Measurements from ENCODE around the gene CCNG1.

GRCh38 chr5:163397354-163397753, 40.0 kb upstream of the CCNG1 start:
- TF ChIP-seq EP300 (IDR thresholded peaks at IDR 0.05; ENCODE audit: borderline replicate concordance) = no peak
- TF ChIP-seq ZBTB7A (IDR thresholded peaks at IDR 0.05; ENCODE audit: low read depth) = no peak
- TF ChIP-seq, protein P1, sequence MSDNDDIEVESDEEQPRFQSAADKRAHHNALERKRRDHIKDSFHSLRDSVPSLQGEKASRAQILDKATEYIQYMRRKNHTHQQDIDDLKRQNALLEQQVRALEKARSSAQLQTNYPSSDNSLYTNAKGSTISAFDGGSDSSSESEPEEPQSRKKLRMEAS (IDR thresholded peaks at IDR 0.05) = no peak
- TF ChIP-seq CEBPB (IDR thresholded peaks at IDR 0.05) = no peak
- TF ChIP-seq, protein P2, sequence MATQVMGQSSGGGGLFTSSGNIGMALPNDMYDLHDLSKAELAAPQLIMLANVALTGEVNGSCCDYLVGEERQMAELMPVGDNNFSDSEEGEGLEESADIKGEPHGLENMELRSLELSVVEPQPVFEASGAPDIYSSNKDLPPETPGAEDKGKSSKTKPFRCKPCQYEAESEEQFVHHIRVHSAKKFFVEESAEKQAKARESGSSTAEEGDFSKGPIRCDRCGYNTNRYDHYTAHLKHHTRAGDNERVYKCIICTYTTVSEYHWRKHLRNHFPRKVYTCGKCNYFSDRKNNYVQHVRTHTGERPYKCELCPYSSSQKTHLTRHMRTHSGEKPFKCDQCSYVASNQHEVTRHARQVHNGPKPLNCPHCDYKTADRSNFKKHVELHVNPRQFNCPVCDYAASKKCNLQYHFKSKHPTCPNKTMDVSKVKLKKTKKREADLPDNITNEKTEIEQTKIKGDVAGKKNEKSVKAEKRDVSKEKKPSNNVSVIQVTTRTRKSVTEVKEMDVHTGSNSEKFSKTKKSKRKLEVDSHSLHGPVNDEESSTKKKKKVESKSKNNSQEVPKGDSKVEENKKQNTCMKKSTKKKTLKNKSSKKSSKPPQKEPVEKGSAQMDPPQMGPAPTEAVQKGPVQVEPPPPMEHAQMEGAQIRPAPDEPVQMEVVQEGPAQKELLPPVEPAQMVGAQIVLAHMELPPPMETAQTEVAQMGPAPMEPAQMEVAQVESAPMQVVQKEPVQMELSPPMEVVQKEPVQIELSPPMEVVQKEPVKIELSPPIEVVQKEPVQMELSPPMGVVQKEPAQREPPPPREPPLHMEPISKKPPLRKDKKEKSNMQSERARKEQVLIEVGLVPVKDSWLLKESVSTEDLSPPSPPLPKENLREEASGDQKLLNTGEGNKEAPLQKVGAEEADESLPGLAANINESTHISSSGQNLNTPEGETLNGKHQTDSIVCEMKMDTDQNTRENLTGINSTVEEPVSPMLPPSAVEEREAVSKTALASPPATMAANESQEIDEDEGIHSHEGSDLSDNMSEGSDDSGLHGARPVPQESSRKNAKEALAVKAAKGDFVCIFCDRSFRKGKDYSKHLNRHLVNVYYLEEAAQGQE (IDR thresholded peaks at IDR 0.05; ENCODE audit: low read depth) = no peak
- no peak for TF ChIP-seq NFIC (IDR thresholded peaks at IDR 0.05)
- TF ChIP-seq CREB1 (IDR thresholded peaks at IDR 0.05; ENCODE audit: low read depth) = no peak
- no peak for TF ChIP-seq YY1 (IDR thresholded peaks at IDR 0.05; ENCODE audit: low read depth)

Data from Ishikawa (cell line).